Activated effector memory CD4-positive, alpha-beta T cell treated with anti-CD3 and anti-CD28 coated beads, Interleukin-2, amount 50 U/mL, for 16 hours (primary cell): ENCODE data around the gene TIAM1.
A peak's percentile ranks its signal among the peaks of the same experiment; 100 is the strongest.

Source experiments
- DNase-seq: peaks from one replicate; pipeline ENCODE4 v3.0.0-alpha.2; 2020

TIAM1 gene

GRCh38 chr21:31326522-31327242, 17.4 kb downstream of the TIAM1 start:
- peak; percentile 73 for DNase-seq

- no peak for DNase-seq
These were observed 25.1 kb downstream of the TIAM1 start for GRCh38 chr21:31318971-31319370.

GRCh38 chr21:31317688-31318087, 26.4 kb downstream of the TIAM1 start:
- DNase-seq, result no peak

GRCh38 chr21:31316488-31317169, 27.4 kb downstream of the TIAM1 start:
- no peak for DNase-seq

DNA sequence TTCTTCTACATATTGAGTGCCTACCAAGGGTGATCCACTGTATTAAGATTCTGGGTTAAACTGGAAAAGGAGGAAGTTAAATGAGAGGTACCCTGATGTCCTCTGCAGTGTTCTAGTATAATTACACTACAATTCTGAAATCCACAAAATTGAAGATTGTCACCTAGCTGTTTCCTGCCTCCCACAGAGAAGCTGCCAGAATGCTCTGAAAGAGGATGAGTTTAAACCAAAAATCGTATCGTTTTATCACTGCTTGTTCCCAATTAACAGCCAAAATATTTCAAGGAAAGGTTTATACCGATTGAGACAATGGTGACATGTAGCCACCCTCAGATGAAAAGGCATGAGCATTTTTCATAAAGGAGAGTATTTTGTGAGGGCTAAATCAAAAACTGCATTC, 28.0 kb downstream of the TIAM1 start:
- DNase-seq, result no peak

- DNase-seq, result no peak
These were observed 33.3 kb downstream of the TIAM1 start for GRCh38 chr21:31310750-31311149.

GRCh38 chr21:31308584-31308983, 35.5 kb downstream of the TIAM1 start:
- no peak for DNase-seq

- DNase-seq, result no peak
These were observed 38.2 kb downstream of the TIAM1 start for GRCh38 chr21:31305888-31306287.

DNA sequence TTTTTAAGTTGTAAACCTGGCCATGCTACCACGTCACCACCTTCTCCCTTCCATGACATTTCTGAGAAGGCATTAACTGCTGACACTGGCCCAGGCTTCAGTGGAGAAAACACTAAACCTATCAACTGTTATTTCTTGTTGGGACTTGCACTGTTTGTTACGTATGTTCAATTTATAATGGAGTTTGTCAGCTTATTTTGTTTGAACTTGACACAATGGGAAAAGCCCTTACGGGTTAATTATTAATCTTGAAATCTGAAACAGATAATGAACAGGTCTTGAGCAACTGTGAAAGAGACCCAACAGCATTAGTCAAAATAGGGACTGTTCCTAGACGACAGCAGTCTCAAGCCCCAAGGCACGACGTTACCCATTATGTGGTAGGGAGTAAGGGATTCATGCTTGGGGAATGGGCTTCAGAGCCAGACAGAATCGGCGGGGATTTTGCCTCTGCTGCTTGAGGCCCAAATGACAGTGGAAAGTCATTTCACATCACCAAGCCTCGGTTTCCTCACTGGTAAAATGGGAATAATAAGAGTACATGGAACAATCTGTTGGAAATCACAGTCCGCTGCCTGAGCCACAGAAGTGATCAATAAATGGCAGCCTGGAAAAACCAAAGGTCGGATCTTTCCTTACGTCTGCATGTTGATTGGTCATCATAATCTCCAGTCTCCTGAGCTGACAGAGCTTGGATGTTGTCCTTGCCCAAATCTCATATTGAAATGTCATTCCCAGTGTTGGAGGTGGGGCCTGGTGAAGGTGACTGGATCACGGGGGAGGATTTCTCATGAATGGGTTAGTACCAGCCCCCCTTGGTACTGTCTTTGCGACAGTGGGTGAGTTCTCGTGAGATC, 44.5 kb downstream of the TIAM1 start:
- DNase-seq, result no peak

- DNase-seq, result no peak
These were observed 45.3 kb downstream of the TIAM1 start for GRCh38 chr21:31298618-31299269.

GRCh38 chr21:31297806-31298205, 46.3 kb downstream of the TIAM1 start:
- DNase-seq, result no peak

DNA sequence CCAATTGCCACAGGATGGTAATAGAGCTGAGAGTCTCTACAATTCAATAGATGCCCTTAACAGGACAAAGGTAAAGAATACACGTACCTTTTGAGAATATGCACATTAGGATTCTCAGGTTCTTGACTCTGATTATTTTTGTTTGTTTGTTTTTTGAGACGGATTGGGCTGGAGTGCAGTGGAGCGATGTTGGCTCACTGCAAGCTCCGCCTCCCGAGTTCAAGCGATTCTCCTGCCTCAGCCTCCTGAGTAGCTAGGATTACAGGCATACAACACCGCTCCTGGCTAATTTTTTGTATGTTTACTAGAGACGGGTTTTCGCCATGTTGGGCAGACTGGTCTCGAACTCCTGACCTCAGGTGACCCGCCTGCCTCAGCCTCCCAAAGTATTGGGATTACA, 48.4 kb downstream of the TIAM1 start:
- DNase-seq, result no peak

DNA sequence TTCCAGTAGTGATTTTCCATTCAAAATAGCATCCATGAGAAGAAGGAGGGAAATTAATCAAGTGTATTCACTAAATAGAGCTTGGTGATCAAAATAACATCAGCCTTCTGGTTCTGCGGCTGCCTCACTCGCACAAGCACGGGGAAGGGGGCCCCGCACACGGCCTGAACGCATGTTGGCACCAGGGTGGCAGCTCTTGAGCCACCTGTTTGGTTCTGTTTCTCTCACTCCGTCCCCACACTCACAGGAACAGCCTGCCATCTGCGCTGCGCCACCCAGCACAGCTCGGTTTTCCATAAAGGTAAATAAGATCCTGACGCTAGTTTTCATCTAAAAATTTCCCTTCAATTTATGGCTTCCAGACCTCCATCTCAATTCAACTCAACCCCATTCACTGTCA, 49.4 kb downstream of the TIAM1 start:
- DNase-seq, result no peak

DNA sequence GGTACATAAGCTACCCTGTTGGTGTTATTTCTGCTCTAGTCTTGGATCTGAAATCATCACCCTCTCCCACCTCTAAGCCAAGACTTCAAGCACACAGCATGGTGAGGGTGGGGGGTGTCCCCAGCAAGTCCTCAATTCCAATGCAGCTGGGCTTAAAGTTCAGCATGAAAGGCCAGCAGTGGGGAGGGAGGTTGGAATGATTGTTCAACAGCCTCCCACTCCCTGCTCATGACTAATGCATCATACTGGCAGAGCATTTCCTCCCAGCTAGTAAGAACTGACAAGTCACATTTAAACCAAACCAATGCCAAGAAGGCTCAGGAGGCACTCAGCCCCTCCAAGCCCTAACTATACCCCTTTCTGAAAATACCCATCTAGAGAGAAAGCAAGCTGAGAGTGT, 50.1 kb downstream of the TIAM1 start:
- peak; percentile 79 for DNase-seq

DNA sequence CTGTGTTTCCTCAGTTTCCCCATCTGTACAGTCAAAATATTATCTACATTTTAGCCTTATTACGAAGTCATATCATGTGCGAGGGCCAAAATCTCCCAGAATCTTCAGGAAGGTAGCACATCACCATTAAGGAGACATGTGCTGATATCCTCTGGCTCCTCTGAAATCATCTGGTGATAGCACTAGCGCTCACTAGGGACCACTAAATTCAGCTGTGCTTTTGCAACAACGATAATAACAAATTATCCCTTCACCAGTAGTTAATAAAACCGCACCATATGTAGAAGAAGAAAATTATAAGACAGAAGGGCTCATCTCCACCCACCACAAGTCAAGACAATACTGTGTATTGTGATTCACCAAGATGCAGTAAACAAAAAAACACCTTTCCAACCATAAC, 53.3 kb downstream of the TIAM1 start:
- no peak for DNase-seq

DNA sequence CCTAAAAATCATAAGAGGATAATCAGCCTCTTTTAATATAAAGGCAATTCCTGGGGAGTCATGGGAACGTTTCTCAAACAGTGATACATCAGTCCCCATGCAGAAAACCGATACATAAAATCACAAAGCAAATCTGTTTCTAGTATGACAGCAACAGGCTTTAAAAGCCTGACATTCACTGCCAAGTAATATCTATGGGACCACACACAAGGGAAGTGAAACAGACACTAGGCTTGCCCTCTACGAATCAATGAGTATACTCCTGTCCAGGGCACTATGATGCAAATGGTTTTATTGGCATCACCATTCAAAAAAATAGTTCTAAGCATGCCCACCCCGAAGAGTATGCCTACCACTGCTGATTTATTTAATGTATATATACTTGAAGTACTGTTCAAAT, 54.4 kb downstream of the TIAM1 start:
- DNase-seq, result no peak

- DNase-seq, result no peak
These were observed 55.9 kb downstream of the TIAM1 start for GRCh38 chr21:31288191-31288590.

DNA sequence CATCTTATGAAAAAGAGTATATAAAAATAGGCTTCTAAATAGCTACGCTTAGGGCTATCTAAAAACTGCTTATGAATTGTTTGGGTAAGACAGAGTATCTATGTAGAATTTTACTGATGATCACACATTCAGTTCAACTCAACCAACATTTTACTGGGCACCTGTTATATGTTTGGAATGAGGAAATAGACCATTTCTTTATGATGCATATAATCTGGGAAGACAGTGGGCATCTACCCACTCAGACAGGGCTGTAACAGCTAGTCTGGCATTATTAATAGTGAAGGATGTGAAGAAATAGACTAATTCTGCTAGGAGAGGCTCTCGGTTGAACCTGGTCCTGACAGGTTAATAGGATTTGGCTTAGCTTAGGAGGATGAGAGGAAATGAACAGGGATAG, 56.9 kb downstream of the TIAM1 start:
- DNase-seq, result no peak

DNA sequence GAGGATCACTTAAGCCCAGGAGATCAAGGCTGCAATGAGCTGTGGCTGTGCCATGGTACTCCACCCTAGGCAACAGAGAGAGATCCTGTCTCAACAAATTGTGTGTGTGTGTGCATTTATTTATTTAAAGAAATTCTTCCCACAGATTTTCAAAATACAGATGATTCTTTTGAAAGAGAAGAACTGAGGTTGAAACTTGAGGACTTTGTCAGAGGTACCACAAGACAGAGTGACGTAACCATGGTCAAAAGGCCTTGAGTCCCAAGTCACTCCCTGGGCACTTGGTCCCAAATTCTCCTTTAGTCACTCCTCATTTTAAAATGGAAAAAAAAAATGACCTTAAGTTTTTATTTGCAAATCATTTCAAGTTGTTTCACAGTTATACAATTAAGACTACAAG, 57.4 kb downstream of the TIAM1 start:
- DNase-seq, result no peak

DNA sequence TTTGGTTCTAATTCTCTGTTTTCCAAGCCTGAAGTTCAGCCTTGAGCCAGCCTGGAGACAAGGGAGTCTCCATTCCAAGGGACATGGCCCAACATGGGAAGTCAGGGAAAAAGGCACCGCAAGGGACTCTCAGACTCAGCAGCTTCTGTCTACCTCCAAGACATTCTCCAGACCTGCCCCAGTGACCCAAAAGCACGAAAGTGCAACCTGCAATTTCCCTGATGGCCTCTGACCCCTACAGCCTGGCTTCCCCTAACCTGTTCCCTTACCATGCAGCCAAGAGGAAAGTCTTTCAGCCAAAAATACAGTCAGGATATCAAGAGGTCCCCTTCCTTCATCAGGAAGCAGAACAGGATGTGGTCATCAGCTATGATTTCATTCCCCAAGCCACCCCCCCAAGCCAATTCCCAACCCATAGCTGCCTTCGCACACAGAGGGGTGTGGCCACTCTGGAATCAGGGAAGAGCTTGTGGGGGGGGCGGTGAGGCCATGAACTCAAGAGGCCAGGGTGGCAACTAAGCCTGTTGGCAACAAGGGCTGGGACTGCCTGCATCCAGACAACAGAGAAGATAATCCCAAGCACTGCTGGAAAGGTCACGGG, 59.2 kb downstream of the TIAM1 start:
- DNase-seq, result no peak

DNA sequence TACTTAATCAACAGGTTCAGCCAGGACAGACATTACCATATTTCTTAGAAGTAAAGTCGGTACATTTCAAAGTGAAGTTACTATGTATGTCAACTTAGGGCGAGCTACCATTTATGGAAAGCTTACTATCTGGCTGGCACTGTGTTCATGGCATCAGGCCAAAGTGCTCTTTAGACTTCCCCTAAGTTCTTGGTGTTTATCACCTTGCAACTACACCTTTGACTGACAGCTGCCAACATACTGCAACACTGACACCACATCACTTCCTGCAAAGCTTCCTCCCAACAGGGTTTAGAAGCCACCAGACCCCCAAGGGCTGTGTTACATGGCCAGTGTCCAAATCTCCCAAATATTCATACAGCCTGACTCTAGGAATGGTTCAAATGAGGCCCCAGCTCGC, 61.0 kb downstream of the TIAM1 start:
- DNase-seq, result no peak

- DNase-seq, result no peak
These were observed 61.9 kb downstream of the TIAM1 start for GRCh38 chr21:31282095-31282709.
